GM21528 (cell line): ENCODE data around the gene TRIO.
"Not testable (repeated sequence)": the region's sequence is repeated elsewhere in the genome, so short reads cannot be mapped to it uniquely, and the experiment has no call there.

Source experiments
- ATAC-seq: cut with Tn5 transposase; IDR thresholded peaks from one replicate; pipeline ENCODE4 v1.9.1; 2021; ENCODE audit warnings: mild to moderate bottlenecking, moderate library complexity; ENCODE audit not compliant: unreplicated experiment, low FRiP score

The TRIO gene

DNA sequence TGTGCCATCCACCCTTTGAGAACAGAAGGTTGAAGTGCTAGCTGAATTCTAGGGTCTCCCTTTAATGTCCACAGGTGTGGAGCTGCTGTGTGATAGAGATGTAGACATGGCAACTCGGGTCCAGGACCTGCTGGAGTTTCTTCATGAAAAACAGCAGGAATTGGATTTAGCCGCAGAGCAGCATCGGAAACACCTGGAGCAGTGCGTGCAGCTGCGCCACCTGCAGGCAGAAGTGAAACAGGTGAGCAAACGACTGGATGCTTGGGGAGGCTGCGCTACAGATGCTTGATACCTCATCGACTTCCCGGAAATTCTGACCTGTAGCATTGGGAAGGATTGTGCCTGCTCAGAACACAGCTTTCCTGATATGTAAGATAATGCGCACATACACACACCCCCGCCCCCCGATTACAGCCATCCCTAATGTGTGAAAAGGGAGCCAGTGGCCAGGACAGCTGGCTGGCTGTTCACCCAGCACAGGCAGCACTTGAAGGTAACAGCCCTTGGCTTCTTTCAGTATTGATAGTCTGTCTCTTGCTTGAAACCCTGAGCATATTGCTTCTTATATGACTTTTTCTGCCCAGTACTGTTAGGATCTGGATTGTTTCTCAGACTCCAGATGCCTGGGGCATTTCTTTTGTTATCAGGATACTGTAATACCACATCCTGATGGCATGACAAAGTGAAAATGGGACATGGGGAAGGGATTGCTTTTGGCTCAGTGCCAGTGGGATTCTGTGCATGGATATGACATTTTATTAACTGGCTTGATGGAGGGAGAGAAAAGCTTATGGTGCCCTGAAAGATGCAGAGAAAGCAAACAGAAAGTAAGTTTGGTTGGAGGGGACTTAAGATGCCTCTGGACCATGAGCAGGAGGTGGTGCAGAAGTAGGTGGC lies 221.7 kb downstream of the TRIO start:
- no peak for ATAC-seq

DNA sequence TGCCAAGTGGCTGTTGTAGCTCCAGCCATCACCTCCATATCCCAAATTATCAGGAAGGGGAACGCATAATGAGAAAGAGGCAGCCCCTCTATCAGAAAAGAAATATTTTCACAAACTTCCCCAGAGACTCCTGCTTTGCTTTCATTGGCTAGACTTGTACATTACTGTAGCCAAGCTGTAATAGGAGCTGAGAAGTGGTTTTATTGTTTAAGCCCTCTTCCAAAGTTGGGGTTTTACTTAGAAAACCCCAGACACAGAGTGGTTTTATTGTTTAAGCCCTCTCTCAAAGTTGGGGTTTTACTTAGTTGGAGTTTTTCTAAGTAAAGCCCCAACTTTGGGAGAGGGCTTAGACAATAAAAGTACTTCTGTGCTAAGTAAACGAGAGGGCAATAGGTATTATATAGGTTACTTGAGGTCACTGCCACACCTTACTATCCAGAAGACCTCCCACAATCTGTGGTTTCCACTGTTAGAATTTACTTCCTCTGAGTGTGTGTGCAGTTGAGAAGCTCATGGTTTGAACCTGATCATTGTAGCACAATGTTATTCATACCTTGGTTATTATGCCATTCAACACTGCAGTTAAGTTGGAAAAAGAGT lies 222.8 kb downstream of the TRIO start:
- no peak for ATAC-seq

DNA sequence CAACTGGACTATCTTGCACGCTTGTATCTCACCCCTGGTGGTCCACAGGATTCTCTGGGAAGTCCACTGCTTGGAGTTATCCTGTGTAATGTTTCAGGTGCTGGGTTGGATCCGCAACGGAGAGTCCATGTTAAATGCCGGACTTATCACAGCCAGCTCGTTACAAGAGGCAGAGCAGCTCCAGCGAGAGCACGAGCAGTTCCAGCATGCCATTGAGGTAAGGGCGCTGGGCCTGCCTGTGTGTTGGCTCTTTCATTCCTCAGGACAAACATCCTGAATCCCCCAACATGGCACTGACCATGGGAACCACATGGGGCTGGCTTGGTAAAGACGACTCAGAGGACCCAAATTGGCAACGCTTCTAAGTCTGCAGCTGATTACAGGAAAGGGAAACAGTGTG lies 223.6 kb downstream of the TRIO start:
- no peak for ATAC-seq

DNA sequence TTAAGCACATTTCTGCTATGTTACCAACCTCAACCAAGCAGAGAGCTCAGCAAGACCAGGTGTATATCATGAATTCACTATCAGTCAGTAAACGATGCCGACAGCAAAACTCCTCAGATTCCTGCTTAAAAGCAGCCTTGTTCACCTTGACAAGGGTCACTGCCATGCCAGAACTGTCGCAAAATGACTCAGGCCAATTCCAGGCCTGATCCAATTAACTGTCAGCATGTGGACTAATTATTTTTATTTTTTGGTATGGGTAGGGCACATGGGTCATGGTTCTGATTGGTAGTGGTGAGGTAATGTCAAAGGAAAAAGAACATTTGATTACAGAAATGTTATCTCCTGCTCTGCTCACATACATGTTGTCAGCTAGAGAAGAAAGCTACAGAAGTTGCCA lies 224.2 kb downstream of the TRIO start:
- ATAC-seq = no peak

DNA sequence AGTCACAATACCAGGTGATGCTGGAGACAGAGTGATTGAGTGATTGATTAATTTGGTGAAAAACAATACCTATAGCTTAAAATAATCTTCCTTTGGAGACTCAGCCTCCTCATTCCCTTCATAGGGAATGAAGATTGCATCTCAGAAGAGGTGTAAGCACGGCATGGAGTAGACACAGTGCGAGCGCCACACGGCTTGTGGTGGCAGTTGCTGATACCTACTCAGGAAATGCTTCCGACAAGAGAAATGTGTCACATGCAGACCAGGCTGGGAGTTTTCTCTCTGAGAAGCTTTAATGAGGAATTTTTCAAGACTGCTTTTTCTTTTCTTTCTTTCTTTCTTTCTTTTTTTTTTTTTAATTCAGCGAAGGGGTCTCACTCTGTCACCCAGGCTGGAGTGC lies 226.6 kb downstream of the TRIO start:
- no peak for ATAC-seq

DNA sequence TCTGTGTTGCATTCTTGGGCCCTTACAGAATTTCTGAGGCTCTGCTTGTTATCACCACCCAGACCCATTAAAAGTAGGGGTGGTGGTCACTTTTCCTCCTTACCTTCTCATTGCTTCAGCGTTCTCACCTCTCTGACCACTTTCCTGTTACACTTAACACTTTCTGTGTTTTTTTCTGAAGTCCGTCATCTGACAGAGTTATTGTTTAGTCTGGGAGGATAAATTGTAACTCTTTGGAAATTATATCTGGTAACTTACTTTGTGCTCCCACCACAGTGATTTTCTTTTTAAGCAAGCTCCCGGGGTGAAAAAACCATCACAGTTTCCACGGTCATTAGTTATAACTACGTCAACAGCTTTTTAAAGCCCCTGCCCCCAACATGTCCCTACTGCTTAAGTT lies 227.2 kb downstream of the TRIO start:
- no peak for ATAC-seq

DNA sequence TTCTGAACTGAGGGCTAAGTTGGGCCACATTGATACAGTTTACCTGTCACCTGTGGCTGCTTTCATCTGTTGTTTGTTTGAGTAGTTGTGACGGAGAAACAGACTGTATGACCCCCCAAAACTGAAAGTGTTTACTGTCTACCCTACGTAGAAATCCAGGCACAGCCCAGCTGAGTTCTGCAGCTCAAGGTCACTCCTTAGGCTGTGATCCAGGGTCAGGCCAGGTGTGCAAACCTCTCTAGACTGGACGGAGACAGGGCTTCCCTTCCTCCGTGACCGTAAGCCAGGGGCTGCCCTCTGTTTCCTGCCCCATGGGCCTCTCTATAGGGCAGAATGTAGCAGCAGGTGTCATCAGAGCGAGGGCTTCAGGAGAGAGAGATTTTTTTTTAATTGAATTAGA lies 230.5 kb downstream of the TRIO start:
- no peak for ATAC-seq

DNA sequence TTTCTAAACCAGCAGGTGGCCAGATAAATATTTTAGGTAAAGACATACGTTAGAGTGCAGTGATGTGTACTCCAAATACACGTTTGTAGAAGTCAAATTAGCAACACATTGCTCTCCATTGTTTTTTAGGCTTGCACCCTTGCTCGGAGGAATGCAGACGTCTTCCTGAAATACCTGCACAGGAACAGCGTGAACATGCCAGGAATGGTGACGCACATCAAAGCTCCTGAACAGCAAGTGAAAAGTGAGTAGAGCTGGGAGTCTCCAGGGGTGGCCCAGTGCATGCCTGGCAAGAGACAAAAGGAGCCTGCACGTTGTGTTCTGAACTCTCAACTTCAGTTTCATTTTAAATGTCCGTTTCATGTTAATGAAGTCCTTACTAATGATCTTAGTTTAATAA lies 231.0 kb downstream of the TRIO start:
- no peak for ATAC-seq

DNA sequence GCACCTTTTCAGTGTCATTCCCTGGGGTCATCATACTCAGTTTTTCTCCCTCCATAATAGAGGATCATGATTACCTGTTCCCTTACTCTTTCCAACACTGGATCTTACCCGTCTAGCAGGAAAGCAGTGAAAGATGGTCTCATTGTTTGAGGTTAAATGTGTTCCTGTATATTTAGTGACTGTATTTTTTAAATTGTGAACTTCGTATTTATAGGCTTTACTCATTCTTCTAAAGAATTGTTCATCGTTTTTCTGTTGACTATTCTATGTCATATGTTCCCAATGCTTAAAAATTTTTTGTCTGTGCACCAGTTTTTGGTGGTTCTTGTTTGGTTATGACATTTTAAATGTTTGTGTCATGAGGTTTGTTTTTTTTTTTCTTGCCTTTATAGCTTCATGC lies 233.6 kb downstream of the TRIO start:
- no peak for ATAC-seq

DNA sequence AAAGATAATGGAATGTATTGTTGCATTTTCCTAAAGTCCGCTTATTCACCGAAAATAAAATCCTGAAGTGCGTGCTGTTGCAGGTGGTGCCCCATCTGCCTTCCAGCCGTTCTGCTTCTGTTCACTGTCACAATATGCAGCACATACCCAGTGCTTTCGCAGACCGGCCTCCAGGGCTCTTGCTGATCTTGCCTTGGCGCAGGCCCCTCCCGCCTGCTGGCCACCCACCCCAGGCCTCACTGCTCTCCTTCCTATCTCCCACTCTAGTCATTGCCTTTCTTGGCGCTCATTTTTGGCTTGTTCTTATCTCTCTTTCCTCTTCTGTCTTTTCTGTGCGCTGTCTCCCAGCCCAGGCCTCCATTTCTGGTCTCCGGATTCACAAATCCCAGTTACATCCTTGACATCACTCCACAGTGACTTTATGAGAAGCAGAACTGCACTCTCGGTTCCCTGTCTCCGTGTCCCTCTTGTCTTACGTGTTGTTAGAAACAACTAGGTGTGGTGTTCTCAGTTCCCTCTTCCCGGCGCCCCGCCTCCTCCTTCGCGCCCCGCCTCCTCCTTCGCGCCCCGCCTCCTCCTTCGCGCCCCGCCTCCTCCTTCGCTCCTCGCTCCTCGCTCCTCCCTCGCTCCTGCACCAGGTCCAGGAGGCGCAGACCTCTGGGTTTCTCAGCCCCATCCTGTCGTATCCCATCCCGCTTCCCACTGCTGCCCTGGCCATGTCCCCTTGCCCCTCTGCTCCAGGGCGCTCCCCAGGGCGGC lies 236.8 kb downstream of the TRIO start:
- no peak for ATAC-seq

DNA sequence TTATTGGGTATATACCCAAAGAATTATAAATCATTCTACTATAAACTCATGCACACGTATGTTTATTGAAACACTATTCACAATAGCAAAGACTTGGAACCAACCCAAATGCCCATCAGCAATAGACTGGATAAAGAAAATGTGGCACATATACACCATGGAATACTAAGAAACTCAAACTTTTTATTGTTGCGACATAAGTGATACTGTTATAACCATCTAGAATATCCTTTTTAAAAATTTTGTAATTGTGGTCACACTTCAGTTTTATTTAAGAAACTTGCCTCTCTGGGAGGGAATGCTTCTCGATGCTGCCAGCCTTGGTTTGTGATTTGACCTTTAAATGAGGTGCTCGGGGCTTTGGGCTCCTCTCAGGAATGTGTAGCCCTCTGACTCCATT lies 237.6 kb downstream of the TRIO start:
- ATAC-seq = no peak

DNA sequence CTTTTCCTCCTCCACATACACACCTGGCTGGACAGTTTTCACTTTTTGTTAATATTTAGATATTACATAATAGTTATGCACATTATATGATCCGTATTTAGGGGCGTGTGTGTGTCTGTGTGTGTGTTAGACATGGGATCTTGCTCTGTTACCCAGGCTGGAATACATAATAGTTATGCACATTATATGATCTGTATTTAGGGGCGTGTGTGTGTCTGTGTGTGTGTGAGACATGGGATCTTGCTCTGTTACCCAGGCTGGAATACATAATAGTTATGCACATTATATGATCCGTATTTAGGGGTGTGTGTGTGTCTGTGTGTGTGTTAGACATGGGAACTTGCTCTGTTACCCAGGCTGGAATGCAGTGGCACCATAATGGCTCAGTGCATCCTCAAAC lies 239.5 kb downstream of the TRIO start:
- no peak for ATAC-seq

DNA sequence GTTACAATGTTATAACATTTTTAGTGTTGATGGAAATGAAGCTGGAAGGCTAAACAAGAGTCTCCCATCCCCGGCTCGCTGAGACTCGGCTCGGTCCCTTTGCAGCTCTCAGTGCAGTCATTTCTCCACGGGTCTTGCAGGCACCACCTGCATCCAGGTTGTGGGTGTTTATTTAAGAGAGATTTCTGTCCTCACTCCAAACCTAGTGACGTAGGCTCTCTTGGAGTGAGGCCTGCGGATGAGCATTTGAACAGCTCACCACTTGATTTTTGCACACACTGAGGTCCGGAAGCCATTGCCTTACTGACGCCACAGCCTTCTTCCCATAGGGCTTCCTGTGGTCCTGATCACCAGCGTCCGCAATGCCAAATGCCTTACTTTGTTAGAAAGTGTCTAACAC lies 240.8 kb downstream of the TRIO start:
- no peak for ATAC-seq

DNA sequence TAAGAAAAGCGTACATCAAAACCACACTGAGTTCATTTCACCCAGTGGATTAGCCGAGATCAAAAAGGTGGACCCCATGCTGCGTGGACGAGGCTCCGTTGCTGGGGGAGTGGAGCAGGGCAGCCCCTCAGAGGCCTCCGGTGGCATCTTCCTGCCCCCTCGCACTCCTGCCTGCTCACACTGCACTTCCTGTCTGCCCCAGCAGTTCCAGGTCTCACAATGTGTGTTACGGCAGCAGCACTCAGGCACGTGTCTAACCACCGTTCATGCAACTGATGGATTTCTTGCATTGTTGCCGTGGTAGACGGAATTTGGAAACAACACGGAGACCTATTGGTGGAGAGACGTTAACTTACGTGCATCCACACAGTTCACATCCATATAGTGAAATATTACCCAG lies 241.9 kb downstream of the TRIO start:
- ATAC-seq = no peak

DNA sequence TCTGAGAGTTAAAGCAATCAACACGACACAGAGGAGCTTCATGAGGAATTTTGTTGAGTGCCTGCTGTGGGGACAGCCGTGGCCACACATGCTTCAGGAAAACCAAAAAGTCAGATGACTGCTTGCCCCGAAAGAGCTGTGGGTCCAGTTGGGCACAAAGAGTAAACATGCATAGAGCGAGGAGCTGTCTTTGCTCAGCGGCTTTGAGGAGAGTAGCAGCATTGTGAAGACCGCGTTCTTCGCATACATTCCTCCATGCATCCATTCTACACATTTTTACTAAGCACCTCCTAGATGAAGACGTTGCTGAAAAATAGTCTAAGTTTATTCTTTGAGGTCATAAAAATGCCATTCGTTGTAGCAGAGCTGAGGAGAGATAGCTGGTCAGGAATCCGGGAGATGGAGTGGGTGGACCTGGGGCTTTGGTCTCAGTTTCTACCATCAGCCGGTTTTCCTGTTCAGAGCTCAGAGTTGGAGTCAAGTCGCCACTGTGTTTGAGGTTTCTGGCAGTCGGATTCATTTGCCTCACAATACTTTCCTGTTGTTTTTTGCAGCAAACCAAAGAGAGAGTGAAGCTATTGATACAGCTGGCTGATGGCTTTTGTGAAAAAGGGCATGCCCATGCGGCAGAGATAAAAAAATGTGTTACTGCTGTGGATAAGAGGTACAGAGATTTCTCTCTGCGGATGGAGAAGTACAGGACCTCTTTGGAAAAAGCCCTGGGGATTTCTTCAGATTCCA lies 243.9 kb downstream of the TRIO start:
- no peak for ATAC-seq

DNA sequence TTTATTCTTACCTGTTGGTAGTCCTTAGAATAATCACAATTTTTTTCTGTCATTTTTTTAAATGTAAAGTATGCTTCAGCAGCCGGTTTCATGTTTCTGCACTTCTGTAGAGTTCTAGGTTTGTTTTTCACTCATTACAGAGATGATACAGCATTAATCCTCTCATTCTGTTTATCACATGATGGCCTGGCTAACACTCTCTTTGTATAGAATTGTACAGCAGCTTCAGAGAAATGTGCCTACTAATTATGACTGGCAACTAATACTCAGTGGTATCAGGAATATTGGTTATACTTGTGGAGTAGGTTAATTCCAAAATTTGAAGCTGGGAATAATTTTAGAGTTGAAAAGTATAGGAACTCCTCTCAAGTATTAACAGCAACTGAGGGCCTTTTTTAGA lies 245.6 kb downstream of the TRIO start:
- no peak for ATAC-seq

DNA sequence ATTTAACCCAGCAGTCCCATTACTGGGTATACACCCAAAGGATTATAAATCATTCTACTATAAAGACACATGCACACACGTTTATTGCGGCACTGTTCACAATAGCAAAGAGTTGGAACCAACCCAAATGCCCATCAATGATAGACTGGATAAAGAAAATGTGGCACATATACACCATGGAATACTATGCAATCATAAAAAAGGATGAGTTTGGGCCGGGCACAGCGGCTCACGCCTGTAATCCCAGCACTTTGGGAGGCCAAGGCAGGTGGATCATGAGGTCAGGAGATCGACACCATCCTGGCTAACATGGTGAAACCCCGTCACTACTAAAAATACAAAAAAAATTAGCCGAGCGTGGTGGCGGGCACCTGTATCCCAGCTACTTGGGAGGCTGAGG lies 249.4 kb downstream of the TRIO start:
- ATAC-seq = not testable (repeated sequence)

DNA sequence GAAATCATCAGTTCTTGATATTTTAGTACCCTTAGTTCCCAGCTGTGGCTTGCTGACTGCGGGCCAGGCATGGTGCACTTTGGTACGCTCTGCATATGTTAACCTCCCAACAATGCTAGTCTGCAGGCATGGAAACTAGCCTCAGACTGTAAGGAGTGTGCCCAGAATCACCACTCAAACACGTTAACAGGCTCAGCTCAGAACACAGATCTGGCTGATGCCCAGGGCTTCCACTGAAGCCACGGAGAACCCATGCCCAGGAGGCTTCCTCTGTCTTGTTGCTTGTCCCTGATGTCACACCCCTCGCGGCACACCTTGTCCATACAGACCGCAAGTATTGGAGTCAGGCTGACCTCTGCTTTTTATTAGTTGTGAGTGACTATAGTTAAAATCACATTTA lies 251.2 kb downstream of the TRIO start:
- no peak for ATAC-seq

DNA sequence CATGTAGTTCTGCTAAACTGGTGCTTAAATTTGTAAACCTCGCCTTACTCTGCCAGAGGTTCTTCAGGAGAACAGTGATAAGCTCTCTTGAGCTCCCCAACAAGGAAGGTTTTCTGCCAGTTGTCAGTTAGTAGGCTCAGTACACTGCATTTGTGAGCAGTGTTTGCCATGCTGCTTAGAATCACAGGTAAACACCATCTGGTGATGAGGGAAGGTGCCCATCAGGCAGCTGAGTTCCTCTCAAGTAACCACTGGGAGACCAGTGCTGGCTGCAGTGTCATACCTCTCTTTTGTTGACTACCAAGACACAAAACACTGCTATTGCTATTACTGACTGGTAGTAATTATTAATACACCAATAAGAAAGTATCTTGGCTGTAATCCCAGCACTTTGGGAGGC lies 252.3 kb downstream of the TRIO start:
- ATAC-seq = no peak

DNA sequence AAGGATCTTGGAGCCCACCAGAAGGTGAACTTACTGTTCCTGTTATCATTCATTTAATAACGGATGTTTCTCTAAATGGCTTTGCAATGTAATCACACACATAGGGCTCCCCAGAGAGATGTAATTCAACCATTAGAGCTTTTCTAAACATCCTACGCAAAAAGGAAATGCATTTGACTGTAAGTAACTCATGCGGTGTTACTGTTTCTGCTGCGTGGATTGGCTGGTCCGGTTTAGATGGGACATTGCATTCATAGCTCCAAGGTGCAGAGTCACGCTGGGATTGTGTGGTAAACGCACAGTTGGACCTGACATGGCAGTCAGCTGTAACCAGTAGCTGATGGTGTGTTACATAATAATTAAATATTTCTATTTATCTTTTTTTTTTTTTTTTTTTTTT lies 252.9 kb downstream of the TRIO start:
- ATAC-seq = no peak

DNA sequence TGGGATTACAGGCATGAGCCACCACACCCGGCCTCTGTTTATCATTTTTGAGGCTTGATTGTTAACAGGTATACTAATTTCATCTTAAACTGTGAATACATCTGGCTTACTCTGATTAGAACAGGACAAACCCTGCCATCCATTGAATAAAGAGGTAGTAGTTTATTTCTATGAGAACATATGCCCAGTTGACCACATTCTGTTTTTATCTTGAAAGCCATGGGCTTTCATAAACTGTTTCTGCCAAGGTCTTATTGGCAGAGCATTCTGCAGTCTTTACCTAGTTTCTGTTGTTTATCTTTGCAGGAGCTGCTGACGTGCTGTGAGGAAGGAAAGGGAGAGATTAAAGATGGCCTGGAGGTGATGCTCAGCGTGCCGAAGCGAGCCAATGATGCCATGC lies 253.6 kb downstream of the TRIO start:
- ATAC-seq = no peak
